Measurements from ENCODE around the gene TUT4. TPM values are rescaled to one million over a fixed set of nuclear protein-coding genes. Genes with fewer than 3 reads are reported as not detected.

TUT4 gene
- total RNA-seq, 1 donor from 2014 or later = 52.1 TPM

GRCh38 chr1:52532731-52533327, 20.1 kb downstream of the TUT4 start:
- ATAC-seq = no peak
- Histone ChIP-seq H3K4me1 (no peaks in the 10 kb centered on the region), H3K27me3 (ENCODE audit: low read depth) (no peaks in the 10 kb centered on the region), H3K4me3 (no peak overlapping the region), H3K9me3 (no peaks in the 10 kb centered on the region), H3K27ac (no peak overlapping the region), H3K36me3 (peaks cover 3% of the 10 kb centered on the region)
- intact Hi-C loops (cut with DNase I) = no loop called here
- TF ChIP-seq CTCF (IDR thresholded peaks at IDR 0.05) = no peak
- no peak for DNase-seq

GRCh38 chr1:52532247-52532646, 20.6 kb downstream of the TUT4 start:
- Histone ChIP-seq H3K4me1 (no peaks in the 10 kb centered on the region), H3K36me3 (peaks cover 6% of the 10 kb centered on the region), H3K9me3 (no peaks in the 10 kb centered on the region), H3K4me3 (no peak overlapping the region), H3K27me3 (ENCODE audit: low read depth) (no peaks in the 10 kb centered on the region), H3K27ac (no peak overlapping the region)
- intact Hi-C loops (cut with DNase I) = no loop called here
- ATAC-seq (no peak), DNase-seq (no peak)
- TF ChIP-seq CTCF (IDR thresholded peaks at IDR 0.05) = no peak

GRCh38 chr1:52531249-52531872, 21.5 kb downstream of the TUT4 start:
- peaks cover 7% of the 10 kb centered on the region for H3K36me3 ChIP-seq
- no peak overlapping the region for H3K4me3 ChIP-seq
- DNase-seq (no peak), ATAC-seq (no peak)
- TF ChIP-seq CTCF (IDR thresholded peaks at IDR 0.05) = no peak
- no peaks in the 10 kb centered on the region for H3K9me3 ChIP-seq
- H3K4me1 ChIP-seq = no peaks in the 10 kb centered on the region
- intact Hi-C loops (cut with DNase I) = no loop called here
- no peaks in the 10 kb centered on the region for H3K27me3 ChIP-seq (ENCODE audit: low read depth)
- H3K27ac ChIP-seq = no peak overlapping the region

GRCh38 chr1:52530563-52531144, 22.2 kb downstream of the TUT4 start:
- H3K4me1 ChIP-seq = no peaks in the 10 kb centered on the region
- no peak overlapping the region for H3K27ac ChIP-seq
- intact Hi-C loops (cut with DNase I) = no loop called here
- no peaks in the 10 kb centered on the region for H3K9me3 ChIP-seq
- DNase-seq (no peak), ATAC-seq (no peak)
- H3K4me3 ChIP-seq = no peak overlapping the region
- H3K36me3 ChIP-seq = peaks cover 14% of the 10 kb centered on the region
- H3K27me3 ChIP-seq (ENCODE audit: low read depth) = no peaks in the 10 kb centered on the region
- no peak for TF ChIP-seq CTCF (IDR thresholded peaks at IDR 0.05)

- no peak for ATAC-seq
- H3K27ac ChIP-seq = no peak overlapping the region
- peaks cover 31% of the 10 kb centered on the region for H3K36me3 ChIP-seq
- no peak for TF ChIP-seq CTCF (IDR thresholded peaks at IDR 0.05)
- DNase-seq = no peak
- no peak overlapping the region for H3K4me3 ChIP-seq
- no peaks in the 10 kb centered on the region for H3K9me3 ChIP-seq
- H3K4me1 ChIP-seq = no peaks in the 10 kb centered on the region
- intact Hi-C loops (cut with DNase I) = no loop called here
- H3K27me3 ChIP-seq (ENCODE audit: low read depth) = no peaks in the 10 kb centered on the region
These were observed 29.5 kb downstream of the TUT4 start for GRCh38 chr1:52523376-52523775.

Data from lower lobe of right lung (tissue), 2 donors.